Panc1 (cell line): ENCODE measurements around the gene FAT1.
A peak's percentile ranks its signal among the peaks of the same experiment; 100 is the strongest.

Source experiments
- CTCF ChIP-seq: fragments of 450-650 bp; IDR thresholded peaks from 2 replicates; pipeline ENCODE4 v1.5.1; 2017; ENCODE audit warnings: mild to moderate bottlenecking
- POLR2AphosphoS5 ChIP-seq: IDR thresholded peaks from 2 replicates; pipeline ENCODE4 v1.6.1; 2012; ENCODE audit warnings: mild to moderate bottlenecking, low read depth, low read length, moderate library complexity
- SIN3A ChIP-seq: IDR thresholded peaks from 2 replicates; pipeline ENCODE4 v1.6.1; 2012; ENCODE audit warnings: low read depth, mild to moderate bottlenecking, low read length, moderate library complexity, borderline replicate concordance; ENCODE audit not compliant: insufficient read depth
- TCF7L2 ChIP-seq: IDR thresholded peaks from 2 replicates; pipeline ENCODE4 v1.6.1; 2011; ENCODE audit warnings: mild to moderate bottlenecking, low read depth, low read length, inconsistent platforms
- TF ChIP-seq, protein P1 (sequence below), 2 experiments: IDR thresholded peaks; 2 replicates each; pipeline ENCODE4 v1.6.1; 2011 to 2012; ENCODE audit warnings: low read depth in 2 of 2, control low read depth in 1 of 2, low read length in 1 of 2, mild to moderate bottlenecking in 1 of 2, moderate library complexity in 1 of 2; ENCODE audit not compliant: insufficient read depth in 1 of 2

DNA sequence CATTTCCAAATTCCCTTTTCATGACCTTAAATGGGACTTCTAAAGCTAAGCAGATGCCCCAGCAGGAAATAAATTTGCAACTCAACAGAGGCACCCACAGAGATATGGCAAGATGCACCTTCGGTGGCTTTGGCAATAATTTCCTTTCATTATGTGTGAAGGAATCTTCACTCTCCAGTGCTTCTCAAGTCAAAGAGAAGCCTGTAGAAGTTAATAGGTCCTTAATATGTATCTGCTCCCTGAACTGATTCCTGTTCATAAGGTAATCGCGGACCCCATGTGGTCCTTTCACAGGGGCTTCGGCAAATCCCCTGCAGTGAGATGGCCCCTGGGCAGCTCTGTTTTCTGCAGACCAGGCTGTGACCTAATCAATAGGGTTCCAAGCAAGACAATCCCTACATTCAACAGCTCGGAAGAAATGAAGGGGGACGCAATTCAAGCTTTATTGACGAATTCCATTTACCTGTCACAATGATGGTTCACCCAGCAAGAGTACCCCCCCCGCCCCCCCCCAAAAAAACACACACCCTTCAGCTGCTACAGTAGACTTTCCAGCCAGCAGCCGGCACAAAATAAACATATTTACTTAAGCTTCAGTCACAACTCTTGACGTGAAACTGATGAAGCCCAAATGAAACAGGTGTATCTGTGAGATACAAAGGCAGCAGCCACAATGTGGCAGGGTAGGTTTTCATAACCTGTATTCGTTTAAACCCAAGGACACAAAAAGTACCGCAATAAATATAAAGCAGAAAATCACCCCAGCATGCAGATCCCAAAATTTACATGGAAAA is 35.3 kb downstream of the FAT1 start:
- no peak for TF ChIP-seq CTCF
- TF ChIP-seq POLR2AphosphoS5 = no peak
- no peak for TF ChIP-seq SIN3A
- TF ChIP-seq, protein P1, sequence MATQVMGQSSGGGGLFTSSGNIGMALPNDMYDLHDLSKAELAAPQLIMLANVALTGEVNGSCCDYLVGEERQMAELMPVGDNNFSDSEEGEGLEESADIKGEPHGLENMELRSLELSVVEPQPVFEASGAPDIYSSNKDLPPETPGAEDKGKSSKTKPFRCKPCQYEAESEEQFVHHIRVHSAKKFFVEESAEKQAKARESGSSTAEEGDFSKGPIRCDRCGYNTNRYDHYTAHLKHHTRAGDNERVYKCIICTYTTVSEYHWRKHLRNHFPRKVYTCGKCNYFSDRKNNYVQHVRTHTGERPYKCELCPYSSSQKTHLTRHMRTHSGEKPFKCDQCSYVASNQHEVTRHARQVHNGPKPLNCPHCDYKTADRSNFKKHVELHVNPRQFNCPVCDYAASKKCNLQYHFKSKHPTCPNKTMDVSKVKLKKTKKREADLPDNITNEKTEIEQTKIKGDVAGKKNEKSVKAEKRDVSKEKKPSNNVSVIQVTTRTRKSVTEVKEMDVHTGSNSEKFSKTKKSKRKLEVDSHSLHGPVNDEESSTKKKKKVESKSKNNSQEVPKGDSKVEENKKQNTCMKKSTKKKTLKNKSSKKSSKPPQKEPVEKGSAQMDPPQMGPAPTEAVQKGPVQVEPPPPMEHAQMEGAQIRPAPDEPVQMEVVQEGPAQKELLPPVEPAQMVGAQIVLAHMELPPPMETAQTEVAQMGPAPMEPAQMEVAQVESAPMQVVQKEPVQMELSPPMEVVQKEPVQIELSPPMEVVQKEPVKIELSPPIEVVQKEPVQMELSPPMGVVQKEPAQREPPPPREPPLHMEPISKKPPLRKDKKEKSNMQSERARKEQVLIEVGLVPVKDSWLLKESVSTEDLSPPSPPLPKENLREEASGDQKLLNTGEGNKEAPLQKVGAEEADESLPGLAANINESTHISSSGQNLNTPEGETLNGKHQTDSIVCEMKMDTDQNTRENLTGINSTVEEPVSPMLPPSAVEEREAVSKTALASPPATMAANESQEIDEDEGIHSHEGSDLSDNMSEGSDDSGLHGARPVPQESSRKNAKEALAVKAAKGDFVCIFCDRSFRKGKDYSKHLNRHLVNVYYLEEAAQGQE (IDR thresholded peaks at IDR 0.05; ENCODE audit: insufficient read depth in 1 of 2, low read depth in 2 of 2, low read length in 1 of 2) = no peak
- TF ChIP-seq TCF7L2 = 0 out of 2 replicates have a peak, but pooled peaks have one; percentile 20
